Mammary epithelial cell (primary cell): Measurements from ENCODE around the gene OR14A2.

Experiments
- EZH2 ChIP-seq: IDR thresholded peaks from 2 replicates; pipeline ENCODE4 v1.6.1; 2012; ENCODE audit warnings: low read length, inconsistent platforms, borderline replicate concordance
- TF ChIP-seq, protein P1 (sequence below), 2 donors: IDR thresholded peaks in 1 of 2; conservative IDR thresholded peaks in 1 of 2; 2 replicates each; pipeline ENCODE4 v1.5.1; 2011 to 2012; ENCODE audit warnings: inconsistent platforms in 2 of 2, low read length in 2 of 2, mild to moderate bottlenecking in 2 of 2, control low read depth in 1 of 2, low read depth in 1 of 2; ENCODE audit not compliant: insufficient read depth in 1 of 2; ENCODE audit errors: extremely low read depth in 1 of 2

- TF ChIP-seq, protein P1, sequence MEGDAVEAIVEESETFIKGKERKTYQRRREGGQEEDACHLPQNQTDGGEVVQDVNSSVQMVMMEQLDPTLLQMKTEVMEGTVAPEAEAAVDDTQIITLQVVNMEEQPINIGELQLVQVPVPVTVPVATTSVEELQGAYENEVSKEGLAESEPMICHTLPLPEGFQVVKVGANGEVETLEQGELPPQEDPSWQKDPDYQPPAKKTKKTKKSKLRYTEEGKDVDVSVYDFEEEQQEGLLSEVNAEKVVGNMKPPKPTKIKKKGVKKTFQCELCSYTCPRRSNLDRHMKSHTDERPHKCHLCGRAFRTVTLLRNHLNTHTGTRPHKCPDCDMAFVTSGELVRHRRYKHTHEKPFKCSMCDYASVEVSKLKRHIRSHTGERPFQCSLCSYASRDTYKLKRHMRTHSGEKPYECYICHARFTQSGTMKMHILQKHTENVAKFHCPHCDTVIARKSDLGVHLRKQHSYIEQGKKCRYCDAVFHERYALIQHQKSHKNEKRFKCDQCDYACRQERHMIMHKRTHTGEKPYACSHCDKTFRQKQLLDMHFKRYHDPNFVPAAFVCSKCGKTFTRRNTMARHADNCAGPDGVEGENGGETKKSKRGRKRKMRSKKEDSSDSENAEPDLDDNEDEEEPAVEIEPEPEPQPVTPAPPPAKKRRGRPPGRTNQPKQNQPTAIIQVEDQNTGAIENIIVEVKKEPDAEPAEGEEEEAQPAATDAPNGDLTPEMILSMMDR (conservative IDR thresholded peaks at IDR 0.05 in 1 of 2, IDR thresholded peaks at IDR 0.05 in 1 of 2; ENCODE audit: extremely low read depth in 1 of 2, insufficient read depth in 1 of 2, low read depth in 1 of 2, low read length in 2 of 2) = no peak
- no peak for TF ChIP-seq EZH2
These were observed 68.3 kb downstream of the OR14A2 start, which contains the start of gene OR13G1 for GRCh38 chr1:247679639-247680038.
